Lung (tissue), 12 donors: Measurements from ENCODE around the gene GCSAM. TPM values are rescaled to one million over a fixed set of nuclear protein-coding genes. Genes with fewer than 3 reads are reported as not detected.

ENCODE experiments used
- ATAC-seq: fragments of 200-7000 bp; cut with Tn5 transposase; one replicate; pipeline ENCODE4 v1.9.1; 2020; ENCODE audit warnings: moderate number of reproducible peaks; ENCODE audit not compliant: insufficient read depth, low FRiP score
- DNase-seq, 3 donors: peaks; one replicate each; pipeline ENCODE4 v3.0.0-alpha.2; 2013 to 2017
- H3K27ac ChIP-seq, 2 donors: one replicate each; pipeline ENCODE4 v1.5.1; 2013; ENCODE audit warnings: mild to moderate bottlenecking in 2 of 2, moderate library complexity in 2 of 2, control low read depth in 1 of 2, inconsistent platforms in 1 of 2, low read depth in 1 of 2, low read length in 1 of 2
- H3K27me3 ChIP-seq, 3 donors: one replicate each; pipeline ENCODE4 v1.5.1; 2013; ENCODE audit warnings: low read length in 2 of 3; ENCODE audit not compliant: control insufficient read depth in 3 of 3, insufficient read depth in 3 of 3
- H3K36me3 ChIP-seq, 4 donors: one replicate each; pipeline ENCODE4 v1.5.1; 2013; ENCODE audit warnings: low read length in 4 of 4, mild to moderate bottlenecking in 1 of 4, moderate library complexity in 1 of 4; ENCODE audit not compliant: control insufficient read depth in 4 of 4, insufficient read depth in 4 of 4
- H3K4me1 ChIP-seq, 5 donors: one replicate each; pipeline ENCODE4 v1.5.1; 2013; ENCODE audit warnings: low read length in 5 of 5, mild to moderate bottlenecking in 2 of 5, moderate library complexity in 1 of 5; ENCODE audit not compliant: control insufficient read depth in 5 of 5, insufficient read depth in 5 of 5
- H3K4me3 ChIP-seq: one replicate; pipeline ENCODE4 v1.5.1; 2013; ENCODE audit warnings: mild to moderate bottlenecking, control low read depth, moderate library complexity
- H3K9ac ChIP-seq, 2 donors: one replicate each; pipeline ENCODE4 v1.5.1; 2013; ENCODE audit warnings: low read length in 2 of 2, control low read depth in 1 of 2; ENCODE audit not compliant: insufficient read depth in 1 of 2
- H3K9me3 ChIP-seq, 4 donors: one replicate each; pipeline ENCODE4 v1.5.1; 2013; ENCODE audit warnings: low read length in 3 of 4, mild to moderate bottlenecking in 1 of 4, moderate library complexity in 1 of 4; ENCODE audit not compliant: control insufficient read depth in 4 of 4, insufficient read depth in 3 of 4
- WGBS, 2 donors: extraction: QIAGEN DNeasy Blood & Tissue Kit; methylation state at CpG; one replicate each; pipeline ENCODE4 v1.1.7; 2013; 5-methylcytosine and 5-hydroxymethylcytosine counted together
- polyA plus RNA-seq, 2 donors: library from polyadenylated mRNA; stranded (reverse); fragments of 200-250 nt; gene quantifications; one replicate each; pipeline ENCODE4 v1.2.1, GENCODE V29; 2013
- total RNA-seq, 2 donors: library from RNA; depleted of rRNA in 1 of 2; stranded (reverse); fragments of >200 nt in 1 of 2; gene quantifications; one replicate each; pipeline ENCODE4 v1.2.1, GENCODE V29; 2014 to 2021
- TF ChIP-seq, protein P1 (sequence below): IDR thresholded peaks from 2 replicates; pipeline ENCODE4 v1.5.1; 2012; ENCODE audit warnings: mild to moderate bottlenecking; ENCODE audit errors: control extremely low read depth, extremely low read depth
- donor health status: control.
- donor health status: control.
- donor health status: Bipolar disorder and iron deficiency.
- donor health status: healthy.
- donor health status: DM: yes; HTN: yes; CAD: no.

The GCSAM gene
- total and polyA plus RNA-seq, 4 donors: 0.14 to 0.97 (median 0.47) TPM

DNA sequence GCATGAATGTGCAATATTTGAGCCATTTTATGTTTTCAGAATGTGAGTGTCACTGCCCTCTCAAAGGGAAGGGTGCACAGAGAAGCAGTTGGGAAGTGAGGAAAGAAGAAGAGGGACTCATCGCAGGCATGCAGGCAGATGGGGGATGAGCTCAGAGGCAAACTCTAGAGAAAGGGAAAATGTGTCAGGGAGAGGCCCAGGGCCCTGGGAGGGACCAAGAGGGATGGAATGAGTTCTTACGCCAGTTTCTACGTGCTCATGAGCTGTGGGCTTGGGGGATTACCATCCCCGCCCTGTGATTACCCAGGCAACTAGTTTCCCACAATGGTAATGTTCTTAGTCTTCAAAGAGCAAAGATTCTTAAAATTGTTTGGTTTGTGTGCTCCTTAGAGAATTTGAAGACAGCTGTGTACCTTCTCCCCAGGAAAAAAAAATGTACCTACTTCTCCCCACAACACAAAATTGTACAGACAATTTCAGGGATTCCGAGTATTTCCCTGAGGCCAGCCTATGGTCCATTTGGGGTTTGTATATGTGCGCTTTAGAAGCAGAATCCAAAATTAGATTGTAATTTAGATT lies 17.8 kb downstream of the GCSAM start:
- Histone ChIP-seq H3K27ac (no peak overlapping the region), H3K36me3 (peaks cover 0 to 6% (median under 1%) of the 10 kb centered on the region in 4 donors), H3K4me1 (peaks cover 0 to 6% (median 3%) of the 10 kb centered on the region in 5 donors), H3K27me3 (no peaks in the 10 kb centered on the region), H3K9ac (no peak overlapping the region), H3K9me3 (peaks cover 0 to 1% (median 0%) of the 10 kb centered on the region in 4 donors), H3K4me3 (no peak overlapping the region)
- DNase-seq: no peak
- WGBS, 2 donors: 91 to 93% methylated on average over 6 of the region's 6 CpGs
- TF ChIP-seq, protein P1, sequence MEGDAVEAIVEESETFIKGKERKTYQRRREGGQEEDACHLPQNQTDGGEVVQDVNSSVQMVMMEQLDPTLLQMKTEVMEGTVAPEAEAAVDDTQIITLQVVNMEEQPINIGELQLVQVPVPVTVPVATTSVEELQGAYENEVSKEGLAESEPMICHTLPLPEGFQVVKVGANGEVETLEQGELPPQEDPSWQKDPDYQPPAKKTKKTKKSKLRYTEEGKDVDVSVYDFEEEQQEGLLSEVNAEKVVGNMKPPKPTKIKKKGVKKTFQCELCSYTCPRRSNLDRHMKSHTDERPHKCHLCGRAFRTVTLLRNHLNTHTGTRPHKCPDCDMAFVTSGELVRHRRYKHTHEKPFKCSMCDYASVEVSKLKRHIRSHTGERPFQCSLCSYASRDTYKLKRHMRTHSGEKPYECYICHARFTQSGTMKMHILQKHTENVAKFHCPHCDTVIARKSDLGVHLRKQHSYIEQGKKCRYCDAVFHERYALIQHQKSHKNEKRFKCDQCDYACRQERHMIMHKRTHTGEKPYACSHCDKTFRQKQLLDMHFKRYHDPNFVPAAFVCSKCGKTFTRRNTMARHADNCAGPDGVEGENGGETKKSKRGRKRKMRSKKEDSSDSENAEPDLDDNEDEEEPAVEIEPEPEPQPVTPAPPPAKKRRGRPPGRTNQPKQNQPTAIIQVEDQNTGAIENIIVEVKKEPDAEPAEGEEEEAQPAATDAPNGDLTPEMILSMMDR: no peak
- ATAC-seq: no peak

DNA sequence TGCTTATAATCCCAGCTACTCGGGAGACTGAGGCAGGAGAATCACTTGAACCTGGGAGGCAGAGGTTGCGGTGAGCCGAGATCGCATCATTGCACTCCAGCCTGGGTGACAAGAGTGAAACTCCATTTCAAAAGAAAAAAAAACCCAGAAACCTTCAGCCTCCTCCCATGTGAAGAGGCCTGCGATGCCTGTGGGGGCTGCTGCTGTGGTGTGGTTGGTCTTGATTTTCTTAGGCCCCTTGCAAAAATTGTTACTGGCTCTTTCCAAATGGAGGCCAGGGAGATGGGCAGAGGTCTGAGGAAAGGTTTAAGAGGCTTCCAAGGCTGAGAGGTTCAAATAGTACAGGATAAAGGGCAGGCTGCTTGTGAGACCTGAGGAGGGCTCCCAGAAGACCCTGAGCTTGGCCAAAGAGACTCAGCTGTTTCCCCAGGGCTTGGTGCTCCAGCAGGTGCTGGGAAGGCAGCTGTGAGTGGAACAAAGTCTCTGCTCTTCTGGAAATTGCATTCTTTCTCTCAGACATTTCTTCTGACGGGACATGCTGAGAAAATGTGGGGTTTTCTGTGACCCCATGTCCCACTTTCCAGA lies 18.4 kb downstream of the GCSAM start:
- peaks cover 0 to 1% (median 0%) of the 10 kb centered on the region in 4 donors for H3K9me3 ChIP-seq
- WGBS, 2 donors: 96 to 97% methylated on average over 6 of the region's 6 CpGs
- H3K4me1 ChIP-seq: peaks cover 0 to 6% (median 3%) of the 10 kb centered on the region in 5 donors
- no peak for DNase-seq
- H3K4me3 ChIP-seq: no peak overlapping the region
- H3K27me3 ChIP-seq: no peaks in the 10 kb centered on the region
- H3K27ac ChIP-seq: no peak overlapping the region
- H3K36me3 ChIP-seq: peaks cover 0 to 6% (median under 1%) of the 10 kb centered on the region in 4 donors
- no peak overlapping the region for H3K9ac ChIP-seq
- TF ChIP-seq, protein P1: no peak
- no peak for ATAC-seq

DNA sequence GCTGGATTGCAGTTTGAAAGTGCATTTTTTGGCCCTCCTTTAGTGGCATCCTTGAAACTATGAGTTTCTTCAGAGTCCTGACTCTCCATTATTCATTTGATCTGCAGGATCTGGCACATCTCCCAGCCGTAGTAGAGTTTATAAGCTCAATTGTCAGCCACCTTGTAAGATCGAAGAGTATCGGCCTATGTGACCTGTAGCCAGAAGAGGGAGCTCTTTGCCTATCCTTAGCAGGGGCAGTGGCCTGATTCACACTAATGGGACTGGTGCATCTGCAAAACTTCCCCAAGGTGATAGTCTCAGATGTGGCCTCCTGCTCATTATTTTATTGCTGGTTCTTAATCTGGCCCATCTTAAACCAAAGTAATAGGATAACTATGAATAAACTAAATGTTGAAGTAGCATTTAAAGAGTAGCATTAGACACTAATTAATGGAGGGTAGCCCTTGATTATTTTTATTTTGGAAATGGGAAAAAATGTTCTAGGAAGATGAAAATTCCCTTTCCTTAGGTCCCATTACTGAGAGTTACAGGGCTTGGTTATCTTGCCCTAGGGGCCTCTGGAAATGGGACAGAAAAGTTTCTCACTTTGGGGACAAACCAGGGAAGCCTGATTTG lies 21.2 kb downstream of the GCSAM start:
- no peak overlapping the region for H3K9ac ChIP-seq
- H3K27ac ChIP-seq: no peak overlapping the region
- H3K4me1 ChIP-seq: peaks cover 0 to 6% (median 3%) of the 10 kb centered on the region in 5 donors
- DNase-seq (peak in 2 of 3 donors; percentile 33 to 61), ATAC-seq (peak; percentile 64)
- TF ChIP-seq, protein P1: peak; percentile 64
- 12 to 21% methylated on average over 3 of the region's 3 CpGs for WGBS, 2 donors
- no peaks in the 10 kb centered on the region for H3K27me3 ChIP-seq
- H3K9me3 ChIP-seq: peaks cover 0 to 1% (median 0%) of the 10 kb centered on the region in 4 donors
- no peak overlapping the region for H3K4me3 ChIP-seq
- H3K36me3 ChIP-seq: peaks cover 0 to 6% (median under 1%) of the 10 kb centered on the region in 4 donors
